PC-9 (cell line): Measurements from ENCODE around the gene UGT3A1. TPM values are rescaled to one million over a fixed set of nuclear protein-coding genes. Genes with fewer than 3 reads are reported as not detected.

Experiments
- BruUV-seq: library from RNA; stranded (reverse); fragments of 400-500 nt; replicated peaks from 2 replicates; lab custom pipeline; 2021; lab: Mats Ljungman, UMichigan
- CTCF ChIA-PET: fragments of 300-600 bp; sonication (Branson Sonifier 250); formaldehyde crosslinking; loops from one replicate; lab custom pipeline; 2022; ENCODE audit warnings: antibody characterized with exemption; lab: Charles Lee
- POLR2A ChIA-PET: fragments of 300-600 bp; sonication (Branson Sonifier 250); formaldehyde crosslinking; loops from one replicate; lab custom pipeline; 2022; ENCODE audit warnings: antibody characterized with exemption; ENCODE audit not compliant: unreplicated experiment; lab: Charles Lee
- DNase-seq, 2 experiments: peaks; one replicate each; pipeline versions ENCODE4 v3.0.0 to v3.0.0-alpha.2; 2015 to 2022; ENCODE audit warnings: mixed read lengths in 1 of 2
- H2AFZ ChIP-seq: fragments of 200-600 bp; sonication (generic); 2 replicates; pipeline ENCODE4 v1.8.1; 2017; ENCODE audit warnings: antibody characterized with exemption
- H3F3A ChIP-seq: fragments of 200-600 bp; sonication (generic); 2 replicates; pipeline ENCODE4 v1.8.1; 2017; ENCODE audit warnings: antibody characterized with exemption, mild to moderate bottlenecking, low read depth; ENCODE audit not compliant: insufficient read depth
- H3K27ac ChIP-seq: fragments of 200-600 bp; sonication (generic); 2 replicates; pipeline ENCODE4 v1.6.1; 2016; ENCODE audit warnings: mixed run types
- H3K27me3 ChIP-seq: fragments of 200-600 bp; sonication (generic); 2 replicates; pipeline ENCODE4 v1.6.1; 2016; ENCODE audit warnings: low read depth, mixed run types; ENCODE audit not compliant: insufficient read depth
- H3K36me3 ChIP-seq: fragments of 200-600 bp; sonication (generic); 2 replicates; pipeline ENCODE4 v1.6.1; 2016; ENCODE audit warnings: low read depth, mixed run types
- H3K4me1 ChIP-seq: fragments of 200-600 bp; sonication (generic); replicated peaks from 2 replicates; pipeline ENCODE4 v1.6.1; 2016; ENCODE audit warnings: mixed run types; ENCODE audit not compliant: insufficient read depth
- H3K4me2 ChIP-seq: fragments of 200-600 bp; sonication (generic); 2 replicates; pipeline ENCODE4 v1.6.1; 2017; ENCODE audit warnings: mixed run types
- H3K4me3 ChIP-seq: fragments of 200-600 bp; sonication (generic); 2 replicates; pipeline ENCODE4 v1.6.1; 2016; ENCODE audit warnings: mixed run types
- H3K79me2 ChIP-seq: fragments of 200-600 bp; sonication (generic); 2 replicates; pipeline ENCODE4 v1.6.1; 2017; ENCODE audit warnings: low read depth, mixed run types
- H3K9me2 ChIP-seq: fragments of 200-600 bp; sonication (generic); 2 replicates; pipeline ENCODE4 v1.8.1; 2017; ENCODE audit warnings: mild to moderate bottlenecking; ENCODE audit not compliant: insufficient read depth
- H3K9me3 ChIP-seq: fragments of 200-600 bp; sonication (generic); 2 replicates; pipeline ENCODE4 v1.8.1; 2016; ENCODE audit warnings: low read depth; ENCODE audit not compliant: insufficient read depth
- H4K20me1 ChIP-seq: fragments of 200-600 bp; sonication (generic); 2 replicates; pipeline ENCODE4 v1.8.1; 2017; ENCODE audit not compliant: insufficient read depth
- CTCF ChIP-seq: fragments of 200-600 bp; sonication (generic); conservative IDR thresholded peaks from 2 replicates; pipeline ENCODE4 v1.6.1; 2017; ENCODE audit warnings: mixed run types, antibody characterized with exemption, mild to moderate bottlenecking, moderate library complexity
- EZH2 ChIP-seq: fragments of 200-600 bp; sonication (generic); IDR thresholded peaks from 2 replicates; pipeline ENCODE4 v1.8.0; 2017; ENCODE audit warnings: antibody characterized with exemption, low read depth
- intact Hi-C: fragments of 100-400 bp; cut with micrococcal nuclease; formaldehyde crosslinking; loops from one replicate; pipeline ENCODE4 v1.10.0; 2022; ENCODE audit not compliant: unreplicated experiment
- total RNA-seq: library from RNA; stranded (reverse); gene quantifications from 2 replicates; pipeline ENCODE4 v1.2.3, GENCODE V29; 2021

UGT3A1 gene
- total RNA-seq, 1 experiment from 2014 or later: not detected

- TF ChIP-seq EZH2: no peak
- TF ChIP-seq CTCF: no peak
- H3K27ac ChIP-seq: no peak overlapping the region
- H4K20me1 ChIP-seq: no peaks in the 10 kb centered on the region
- H3K9me3 ChIP-seq: no peaks in the 10 kb centered on the region
- H3K27me3 ChIP-seq: peaks cover 62% of the 10 kb centered on the region
- H2AFZ ChIP-seq: no peak overlapping the region
- H3K4me1 ChIP-seq: no peaks in the 10 kb centered on the region
- no peaks in the 10 kb centered on the region for H3K36me3 ChIP-seq
- H3K4me3 ChIP-seq: no peak overlapping the region
- no peaks in the 10 kb centered on the region for H3K79me2 ChIP-seq
- H3K9me2 ChIP-seq: no peaks in the 10 kb centered on the region
- CTCF ChIA-PET: no interaction called here
- DNase-seq: peak in 1 of 2 experiments; percentile 12
- intact Hi-C loops: no loop called here
- POLR2A ChIA-PET: no interaction called here
- H3K4me2 ChIP-seq: no peak overlapping the region
- no TSS peak for BruUV-seq
- no peaks in the 10 kb centered on the region for H3F3A ChIP-seq
Observed at GRCh38 chr5:35954175-35954574, 37.0 kb downstream of the UGT3A1 start.

- no peak for TF ChIP-seq CTCF
- no peak for TF ChIP-seq EZH2
- no peaks in the 10 kb centered on the region for H4K20me1 ChIP-seq
- no peaks in the 10 kb centered on the region for H3F3A ChIP-seq
- no TSS peak for BruUV-seq
- DNase-seq: no peak
- H3K9me3 ChIP-seq: no peaks in the 10 kb centered on the region
- intact Hi-C loops: no loop called here
- H3K4me3 ChIP-seq: no peak overlapping the region
- no peaks in the 10 kb centered on the region for H3K36me3 ChIP-seq
- no peaks in the 10 kb centered on the region for H3K79me2 ChIP-seq
- no peak overlapping the region for H3K27ac ChIP-seq
- ChIA-PET POLR2A (no interaction called here), CTCF (no interaction called here)
- H3K4me2 ChIP-seq: no peak overlapping the region
- H3K27me3 ChIP-seq: peaks cover 71% of the 10 kb centered on the region
- H2AFZ ChIP-seq: no peak overlapping the region
- no peaks in the 10 kb centered on the region for H3K9me2 ChIP-seq
- no peaks in the 10 kb centered on the region for H3K4me1 ChIP-seq
Observed at GRCh38 chr5:35947085-35947484, 44.1 kb downstream of the UGT3A1 start.

GRCh38 chr5:35939639-35940038, 51.6 kb downstream of the UGT3A1 start:
- no peak overlapping the region for H3K27ac ChIP-seq
- intact Hi-C loops: no loop called here
- H3K9me3 ChIP-seq: no peaks in the 10 kb centered on the region
- DNase-seq: no peak
- no peak overlapping the region for H3K4me2 ChIP-seq
- TF ChIP-seq EZH2 (no peak), CTCF (peak; percentile 59)
- H4K20me1 ChIP-seq: no peaks in the 10 kb centered on the region
- no TSS peak for BruUV-seq
- H3K4me3 ChIP-seq: no peak overlapping the region
- H3K79me2 ChIP-seq: no peaks in the 10 kb centered on the region
- no peaks in the 10 kb centered on the region for H3K4me1 ChIP-seq
- H3K9me2 ChIP-seq: no peaks in the 10 kb centered on the region
- ChIA-PET POLR2A (no interaction called here), CTCF (no interaction called here)
- H3K36me3 ChIP-seq: no peaks in the 10 kb centered on the region
- no peaks in the 10 kb centered on the region for H3F3A ChIP-seq
- peaks cover 54% of the 10 kb centered on the region for H3K27me3 ChIP-seq
- no peak overlapping the region for H2AFZ ChIP-seq
